HAP-1 (cell line): ENCODE measurements around the gene DOK1.

Source experiments
- DNase-seq, 2 experiments: peaks; one replicate each; pipeline ENCODE4 v3.0.0-alpha.2; 2016 to 2020; ENCODE audit warnings: low spot score in 2 of 2
- H3K27me3 ChIP-seq: fragments of 250-450 bp; sonication (Bioruptor Pico); 2 replicates; pipeline ENCODE4 v1.5.1; 2020; ENCODE audit warnings: low read depth, mild to moderate bottlenecking, moderate library complexity
- H3K36me3 ChIP-seq: fragments of 250-450 bp; sonication (Bioruptor Pico); replicated peaks from 2 replicates; pipeline ENCODE4 v1.5.1; 2020; ENCODE audit warnings: mild to moderate bottlenecking
- H3K4me1 ChIP-seq: fragments of 250-450 bp; sonication (Bioruptor Pico); 2 replicates; pipeline ENCODE4 v1.5.1; 2020; ENCODE audit warnings: mild to moderate bottlenecking
- H3K4me3 ChIP-seq: fragments of 250-450 bp; sonication (Bioruptor Pico); 2 replicates; pipeline ENCODE4 v1.5.1; 2020; ENCODE audit warnings: mild to moderate bottlenecking, moderate library complexity
- H3K9me3 ChIP-seq: fragments of 250-450 bp; sonication (Bioruptor Pico); 2 replicates; pipeline ENCODE4 v1.5.1; 2020; ENCODE audit warnings: mild to moderate bottlenecking, moderate library complexity
- in situ Hi-C: fragments of 300-500 bp; cut with MboI; formaldehyde crosslinking; loops from 3 replicates; pipeline ENCODE4 v1.14.3; 2020; ENCODE audit warnings: low sequenced_read_pairs, inconsistent platforms, mixed read lengths

DOK1 gene

DNA sequence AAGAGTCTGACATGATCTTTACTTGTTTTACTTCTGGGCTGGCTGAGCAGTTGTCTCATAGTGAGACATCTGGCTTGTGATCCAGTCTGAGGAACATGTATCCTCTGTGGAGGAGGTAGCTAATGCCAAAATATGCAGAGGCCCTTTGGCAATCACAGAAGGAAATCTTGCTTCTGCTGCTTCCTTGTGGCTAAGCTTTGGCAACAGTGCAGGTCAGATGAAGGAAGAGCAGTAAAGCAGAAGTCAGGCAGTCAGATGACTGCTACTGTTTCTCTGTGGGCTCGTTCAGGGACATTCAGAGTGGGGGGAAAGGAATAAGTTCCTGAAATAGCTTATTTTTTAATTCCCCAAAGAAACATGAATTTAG lies 22.3 kb downstream of the DOK1 start:
- in situ Hi-C loops: loop anchor here (5.0 kb wide), 1 partner anchor 90 kb away; no protein-coding TSS in a partner anchor
- Histone ChIP-seq H3K36me3 (no peaks in the 10 kb centered on the region), H3K9me3 (no peaks in the 10 kb centered on the region), H3K4me1 (no peaks in the 10 kb centered on the region), H3K4me3 (no peak overlapping the region), H3K27me3 (no peaks in the 10 kb centered on the region)
- DNase-seq: no peak

DNA sequence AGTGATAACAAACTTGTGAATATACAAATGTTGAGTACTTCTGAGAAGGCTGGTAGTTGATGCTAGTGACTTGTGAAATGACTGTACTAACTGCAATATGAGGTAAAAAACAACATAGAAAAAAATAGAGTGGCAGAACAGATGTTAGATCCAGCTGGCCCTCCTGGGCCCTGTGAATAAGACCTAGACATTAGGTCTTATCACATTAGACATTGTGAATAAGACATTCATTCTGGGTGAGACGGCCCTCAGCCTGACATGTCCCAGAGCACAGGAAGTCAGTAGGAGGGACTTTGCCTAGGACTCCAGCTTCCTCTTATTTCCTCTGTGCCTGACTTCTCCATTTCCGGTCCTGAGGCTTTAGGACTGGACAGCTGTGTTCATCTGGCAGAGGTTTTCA lies 22.9 kb downstream of the DOK1 start:
- H3K27me3 ChIP-seq: no peaks in the 10 kb centered on the region
- no peak overlapping the region for H3K4me3 ChIP-seq
- in situ Hi-C loops: loop anchor here (5.0 kb wide), 1 partner anchor 90 kb away; no protein-coding TSS in a partner anchor
- H3K9me3 ChIP-seq: no peaks in the 10 kb centered on the region
- no peak for DNase-seq
- no peaks in the 10 kb centered on the region for H3K36me3 ChIP-seq
- no peaks in the 10 kb centered on the region for H3K4me1 ChIP-seq

DNA sequence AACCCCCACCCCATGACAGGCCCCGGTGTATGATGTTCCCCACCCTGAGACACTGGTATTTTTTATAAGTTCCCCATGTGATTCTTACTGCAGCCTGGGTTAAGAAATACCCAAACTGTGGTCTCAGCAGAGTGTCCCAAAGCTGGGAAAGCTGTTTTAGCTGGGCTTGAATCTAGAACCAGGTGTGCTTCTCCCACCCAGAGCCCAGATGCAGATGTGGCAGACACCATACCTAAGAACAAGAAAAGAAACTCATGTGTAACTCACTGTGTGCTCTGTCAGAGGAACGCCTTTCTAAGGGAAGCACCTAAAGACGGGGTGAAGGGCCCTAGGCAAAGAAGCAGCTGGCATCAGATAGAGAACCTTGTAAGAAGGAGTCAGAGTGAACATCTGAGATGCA lies 23.9 kb downstream of the DOK1 start:
- Histone ChIP-seq H3K4me1 (peaks cover 3% of the 10 kb centered on the region; the same call in 1 of the 2 replicates), H3K9me3 (no peaks in the 10 kb centered on the region), H3K27me3 (no peaks in the 10 kb centered on the region), H3K4me3 (no peak overlapping the region), H3K36me3 (no peaks in the 10 kb centered on the region)
- DNase-seq: no peak
- in situ Hi-C loops: loop anchor here (5.0 kb wide), 1 partner anchor 91 kb away; no protein-coding TSS in a partner anchor

DNA sequence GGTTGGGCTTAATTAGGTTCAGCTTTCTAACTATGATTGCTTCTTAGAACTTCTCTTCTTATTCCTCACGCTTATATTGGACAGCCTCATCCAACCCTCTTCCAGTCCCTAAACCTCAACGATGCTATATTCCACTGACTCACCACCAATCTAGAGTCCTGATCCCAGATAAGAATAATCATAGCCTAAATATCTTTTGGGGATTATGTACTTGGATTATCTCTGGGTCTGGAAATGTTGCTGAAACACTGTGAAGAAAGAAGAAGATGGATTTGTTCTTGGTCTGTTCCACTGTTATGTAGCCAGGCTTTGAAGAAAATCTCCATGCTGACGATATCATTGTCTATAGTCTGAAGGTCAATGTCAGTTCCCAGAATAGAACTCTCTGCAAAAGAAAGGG lies 26.9 kb downstream of the DOK1 start:
- DNase-seq: no peak
- H3K4me1 ChIP-seq: peaks cover 3% of the 10 kb centered on the region
- H3K4me3 ChIP-seq: no peak overlapping the region
- in situ Hi-C loops: no loop called here
- H3K9me3 ChIP-seq: no peaks in the 10 kb centered on the region
- no peaks in the 10 kb centered on the region for H3K27me3 ChIP-seq
- H3K36me3 ChIP-seq: no peaks in the 10 kb centered on the region

DNA sequence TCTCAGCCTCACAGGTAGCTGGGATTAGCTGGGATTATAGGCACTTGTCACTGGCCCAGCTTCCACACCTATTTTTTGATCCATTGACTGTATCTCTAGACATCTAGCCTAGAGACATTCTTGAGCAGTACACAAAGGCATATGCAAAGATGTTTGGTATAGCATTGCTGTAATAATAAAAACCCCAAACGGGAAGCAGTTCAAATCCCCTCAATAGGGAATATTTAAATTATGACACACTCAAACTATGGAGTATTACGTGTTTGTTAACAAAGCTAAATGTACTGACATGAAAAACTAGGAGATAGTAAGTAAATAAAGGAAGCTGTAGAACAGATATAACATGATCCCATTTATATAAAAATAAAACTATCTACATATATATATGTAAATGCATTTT lies 27.7 kb downstream of the DOK1 start:
- in situ Hi-C loops: no loop called here

DNA sequence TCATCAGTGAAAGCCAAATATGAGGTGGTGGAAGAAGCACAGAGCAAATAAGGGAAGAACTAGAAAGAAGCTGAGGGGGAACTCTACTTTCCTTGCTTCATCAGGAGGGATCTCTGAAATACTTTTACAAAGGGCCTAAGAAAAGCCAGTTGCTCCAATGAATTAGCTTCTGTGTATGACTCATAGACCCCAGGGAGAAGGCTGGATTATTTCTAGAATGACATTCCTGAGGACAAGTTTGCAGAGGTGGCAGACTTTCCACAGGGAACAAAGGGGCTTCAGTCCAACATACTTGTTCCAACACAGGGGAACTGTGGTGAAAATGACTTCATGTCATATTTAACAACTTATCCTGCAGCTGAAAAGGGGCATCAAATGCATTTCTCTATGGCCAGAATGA lies 29.0 kb downstream of the DOK1 start:
- H3K4me1 ChIP-seq: peaks cover 3% of the 10 kb centered on the region
- no peaks in the 10 kb centered on the region for H3K27me3 ChIP-seq
- DNase-seq: peak; percentile 32 to 65
- in situ Hi-C loops: no loop called here
- H3K36me3 ChIP-seq: no peaks in the 10 kb centered on the region
- no peak overlapping the region for H3K4me3 ChIP-seq
- H3K9me3 ChIP-seq: no peaks in the 10 kb centered on the region

More for the DNA sequence above, 27.7 kb downstream of the DOK1 start:
- H3K4me1 ChIP-seq: peaks cover 3% of the 10 kb centered on the region
- H3K9me3 ChIP-seq: no peaks in the 10 kb centered on the region
- no peaks in the 10 kb centered on the region for H3K36me3 ChIP-seq
- no peak for DNase-seq
- no peak overlapping the region for H3K4me3 ChIP-seq
- H3K27me3 ChIP-seq: no peaks in the 10 kb centered on the region

DNA sequence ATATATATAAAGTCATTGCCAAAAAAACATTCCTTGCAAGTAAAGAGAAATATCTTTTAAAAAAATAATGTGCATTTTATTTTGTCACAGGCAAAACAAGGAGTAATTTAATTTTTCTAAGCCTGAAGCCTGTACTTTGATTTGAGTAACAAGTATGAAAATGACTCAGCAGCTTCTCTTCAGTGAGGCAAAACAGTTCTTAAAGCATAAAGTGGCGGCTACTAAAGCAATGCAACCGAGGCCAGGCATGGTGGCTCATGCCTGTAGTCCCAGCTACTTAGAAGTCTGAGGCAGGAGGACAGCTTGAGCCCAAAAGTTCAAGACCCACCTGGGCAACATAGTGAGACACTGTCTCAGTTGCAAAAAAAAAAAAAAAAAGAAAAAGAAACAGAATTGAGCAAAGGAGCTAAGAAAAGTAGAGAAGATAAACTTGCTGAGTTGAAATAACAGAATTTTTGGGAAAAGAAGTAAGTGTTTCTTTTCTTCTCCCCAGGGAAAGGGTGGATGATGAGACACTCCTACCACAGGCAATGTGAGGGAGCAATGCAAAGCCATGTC lies 29.6 kb downstream of the DOK1 start:
- in situ Hi-C loops: no loop called here
- no peak overlapping the region for H3K4me3 ChIP-seq
- DNase-seq: no peak
- no peaks in the 10 kb centered on the region for H3K9me3 ChIP-seq
- no peaks in the 10 kb centered on the region for H3K27me3 ChIP-seq
- H3K36me3 ChIP-seq: no peaks in the 10 kb centered on the region
- peaks cover 3% of the 10 kb centered on the region for H3K4me1 ChIP-seq

DNA sequence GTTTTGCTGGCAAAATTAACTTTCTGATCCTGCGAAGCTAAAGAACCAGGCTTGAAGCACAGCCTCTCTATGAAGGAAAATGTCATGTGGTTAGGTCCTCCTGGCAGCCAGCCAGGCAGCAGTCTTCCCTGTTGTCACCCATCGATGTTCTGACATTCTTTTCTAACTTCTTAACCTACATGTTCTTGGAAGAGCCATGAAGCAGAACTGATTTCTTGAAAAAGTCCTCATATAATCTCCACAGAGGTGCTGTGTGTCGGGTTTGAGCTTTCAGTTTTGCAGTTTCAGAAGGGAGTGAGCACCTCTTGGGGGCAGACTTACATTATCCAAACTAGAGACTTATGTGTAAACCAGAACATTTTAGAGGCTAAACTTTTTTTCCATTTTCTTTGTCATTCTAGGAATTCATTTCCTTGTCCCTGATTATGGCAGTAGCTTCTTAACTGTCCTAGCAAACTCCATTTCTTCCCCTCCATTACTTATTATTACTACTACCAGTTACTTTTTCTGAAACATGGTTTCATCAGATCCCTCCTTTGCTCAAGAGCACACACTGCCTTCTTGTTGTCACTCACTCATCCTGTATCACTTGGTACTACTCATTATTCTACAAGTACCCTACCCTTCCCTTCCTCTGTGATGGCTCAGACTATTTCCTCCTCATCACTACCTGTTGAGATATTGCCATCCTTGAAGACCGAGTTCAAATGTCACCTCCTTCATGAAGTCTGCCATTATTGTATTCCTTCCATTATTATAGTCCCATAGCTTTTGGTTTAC lies 31.1 kb downstream of the DOK1 start:
- H3K36me3 ChIP-seq: no peaks in the 10 kb centered on the region
- in situ Hi-C loops: no loop called here

DNA sequence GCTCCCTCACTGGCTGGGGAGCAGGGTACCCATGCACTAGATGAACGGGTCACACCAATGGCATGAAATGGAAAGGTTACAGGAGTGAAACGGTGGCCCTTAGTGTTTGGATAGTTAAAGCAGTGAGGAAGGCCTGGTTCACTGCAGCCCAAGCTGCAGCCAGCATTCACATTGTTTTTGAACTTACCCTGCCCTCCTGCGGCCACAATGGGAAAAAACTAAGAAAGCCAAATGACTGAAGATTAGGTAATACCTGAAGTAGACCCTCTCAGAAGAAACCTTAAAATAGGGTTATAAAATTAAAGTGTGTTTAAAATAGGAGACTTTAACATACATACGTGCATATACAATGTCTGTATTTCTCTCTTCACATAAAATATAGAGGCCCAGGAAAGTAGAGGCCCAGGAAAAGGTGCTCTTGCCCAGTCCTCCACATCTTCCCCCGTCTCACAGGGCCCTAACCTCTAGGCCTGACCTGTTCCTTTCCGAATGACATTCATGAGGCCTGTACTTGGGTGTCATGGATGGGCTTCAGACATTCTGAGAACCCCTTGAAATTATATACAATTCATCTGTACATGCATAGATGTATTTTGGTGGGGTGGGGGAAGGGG lies 33.3 kb downstream of the DOK1 start:
- Histone ChIP-seq H3K4me1 (peaks cover 3% of the 10 kb centered on the region), H3K4me3 (no peak overlapping the region), H3K27me3 (peaks cover 5% of the 10 kb centered on the region; the same call in 1 of the 2 replicates), H3K9me3 (no peaks in the 10 kb centered on the region), H3K36me3 (no peaks in the 10 kb centered on the region)
- DNase-seq: peak; percentile 72 to 78
- in situ Hi-C loops: no loop called here

More for the DNA sequence above, 31.1 kb downstream of the DOK1 start:
- Histone ChIP-seq H3K9me3 (no peaks in the 10 kb centered on the region), H3K27me3 (no peaks in the 10 kb centered on the region), H3K4me3 (no peak overlapping the region), H3K4me1 (peaks cover 3% of the 10 kb centered on the region)
- DNase-seq: no peak

DNA sequence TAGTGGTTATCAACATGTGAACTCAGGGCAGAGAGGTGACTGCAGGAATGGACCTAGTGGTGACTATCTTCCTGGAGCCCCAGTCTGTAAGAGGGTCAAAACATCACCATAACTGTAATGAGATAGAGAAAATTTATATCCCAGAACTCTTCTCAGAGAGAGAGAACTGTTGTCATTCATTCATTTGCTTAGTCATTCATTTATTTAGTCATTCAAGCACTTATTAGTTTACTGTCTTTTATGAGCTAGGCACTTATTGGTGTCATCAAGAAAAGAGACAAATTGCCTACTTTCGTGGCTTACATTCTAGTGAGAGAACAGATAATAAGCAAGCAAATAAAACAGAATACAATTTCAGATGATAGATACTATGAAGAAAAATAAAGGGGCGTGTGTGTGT lies 34.1 kb downstream of the DOK1 start:
- in situ Hi-C loops: no loop called here

DNA sequence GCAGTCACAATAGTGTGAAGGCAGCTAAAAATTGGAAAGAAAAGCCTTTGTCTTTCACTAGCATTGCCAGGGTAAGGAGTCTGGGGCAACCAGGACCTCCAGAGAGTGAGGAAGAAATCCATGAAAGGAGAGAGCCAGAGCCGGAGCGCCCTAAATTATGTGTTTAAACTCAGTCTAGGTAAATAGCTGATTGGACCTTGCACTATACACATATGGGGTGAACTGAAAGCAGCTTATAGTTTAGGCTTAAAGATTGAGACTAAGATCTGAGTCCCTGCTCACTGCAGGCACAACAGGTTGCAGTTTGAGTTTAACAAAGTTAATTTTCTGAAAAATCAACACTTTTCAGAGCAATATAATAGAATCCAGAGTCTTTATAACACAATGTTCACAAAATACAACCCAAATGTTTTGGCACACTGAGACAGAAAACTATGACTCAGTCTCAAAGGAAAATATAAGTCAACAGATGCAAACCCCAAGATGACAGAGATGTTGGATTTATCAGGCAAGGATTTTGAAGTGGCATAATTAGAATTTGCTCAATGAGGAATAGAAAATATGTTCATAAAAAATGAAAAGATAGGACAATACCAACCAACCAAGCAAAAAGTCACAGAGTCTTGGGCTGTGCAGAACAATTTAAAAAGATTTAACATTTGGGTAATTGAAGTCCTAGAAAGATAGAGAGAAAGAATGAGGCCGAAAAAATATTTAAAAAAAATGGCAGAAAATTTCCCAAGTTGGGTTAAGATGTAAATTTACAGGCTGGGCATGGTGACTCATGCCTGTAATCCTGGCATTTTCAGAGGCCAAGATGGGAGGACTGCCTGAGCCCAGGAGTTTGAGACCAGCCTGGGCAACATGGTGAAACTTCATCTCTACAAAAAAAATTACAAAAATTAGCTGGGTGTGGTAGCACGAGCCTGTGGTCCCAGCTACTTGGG lies 39.6 kb downstream of the DOK1 start:
- DNase-seq: no peak
- no peak overlapping the region for H3K4me3 ChIP-seq
- in situ Hi-C loops: no loop called here

More for the DNA sequence above, 34.1 kb downstream of the DOK1 start:
- H3K9me3 ChIP-seq: no peaks in the 10 kb centered on the region
- H3K36me3 ChIP-seq: no peaks in the 10 kb centered on the region
- peaks cover 10% of the 10 kb centered on the region; the same call in 1 of the 2 replicates for H3K27me3 ChIP-seq
- H3K4me3 ChIP-seq: no peak overlapping the region
- DNase-seq: no peak
- H3K4me1 ChIP-seq: no peaks in the 10 kb centered on the region; the same call in 1 of the 2 replicates

DNA sequence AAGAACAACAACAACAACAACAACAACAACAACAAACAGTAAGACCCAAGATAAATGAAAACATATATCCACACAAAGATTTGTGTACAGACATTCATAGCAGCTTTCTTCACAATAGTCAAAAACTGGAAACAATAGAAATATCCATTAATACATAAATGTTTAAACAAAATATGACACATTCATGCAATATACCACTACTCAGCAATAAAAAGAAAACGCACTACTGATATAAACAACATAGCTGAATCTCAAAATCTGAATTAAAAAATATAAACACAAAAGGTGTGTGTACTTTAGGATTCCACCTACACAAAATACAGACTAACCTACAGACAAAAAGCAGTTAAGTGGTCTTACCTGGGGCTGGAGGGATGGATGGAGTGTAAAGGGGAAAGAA lies 42.1 kb downstream of the DOK1 start:
- in situ Hi-C loops: no loop called here
- DNase-seq: no peak

More for the DNA sequence above, 39.6 kb downstream of the DOK1 start:
- Histone ChIP-seq H3K27me3 (peaks cover 10% of the 10 kb centered on the region; the same call in 1 of the 2 replicates), H3K4me1 (no peaks in the 10 kb centered on the region), H3K9me3 (no peaks in the 10 kb centered on the region), H3K36me3 (no peaks in the 10 kb centered on the region)

DNA sequence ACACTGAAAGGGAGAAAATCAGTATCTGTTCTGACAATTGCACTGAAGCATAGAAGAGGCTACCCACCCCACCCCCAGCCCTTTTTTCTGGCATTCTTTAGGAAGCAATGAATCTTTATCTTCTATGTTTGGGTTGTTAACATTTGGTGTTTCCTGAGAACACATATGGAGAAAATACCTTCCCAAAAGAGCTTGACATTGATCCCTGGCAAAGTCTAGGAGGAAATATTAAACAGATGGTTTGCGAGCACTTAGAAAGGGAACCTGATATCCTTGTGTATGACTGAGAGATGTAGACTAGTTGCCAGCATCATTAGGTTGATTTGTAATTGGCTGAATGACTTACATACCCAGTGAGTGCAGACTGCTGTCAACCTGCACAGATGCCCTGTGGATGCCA lies 42.9 kb downstream of the DOK1 start:
- Histone ChIP-seq H3K9me3 (no peaks in the 10 kb centered on the region), H3K27me3 (peaks cover 10% of the 10 kb centered on the region; the same call in 1 of the 2 replicates), H3K4me1 (no peaks in the 10 kb centered on the region), H3K36me3 (no peaks in the 10 kb centered on the region), H3K4me3 (no peak overlapping the region)
- no peak for DNase-seq
- in situ Hi-C loops: no loop called here

More for the DNA sequence above, 42.1 kb downstream of the DOK1 start:
- H3K4me3 ChIP-seq: no peak overlapping the region
- H3K4me1 ChIP-seq: no peaks in the 10 kb centered on the region
- no peaks in the 10 kb centered on the region for H3K36me3 ChIP-seq
- peaks cover 8% of the 10 kb centered on the region; the same call in 1 of the 2 replicates for H3K27me3 ChIP-seq
- H3K9me3 ChIP-seq: no peaks in the 10 kb centered on the region
